HG02571 (cell line): ENCODE data around the gene NPIPB2.
"Not testable (repeated sequence)": the region's sequence is repeated elsewhere in the genome, so short reads cannot be mapped to it uniquely, and the experiment has no call there.

Experiments used
- ATAC-seq: cut with Tn5 transposase; IDR thresholded peaks from one replicate; pipeline ENCODE4 v1.9.1; 2021; ENCODE audit warnings: mild to moderate bottlenecking, moderate library complexity; ENCODE audit not compliant: unreplicated experiment

Gene NPIPB2

DNA sequence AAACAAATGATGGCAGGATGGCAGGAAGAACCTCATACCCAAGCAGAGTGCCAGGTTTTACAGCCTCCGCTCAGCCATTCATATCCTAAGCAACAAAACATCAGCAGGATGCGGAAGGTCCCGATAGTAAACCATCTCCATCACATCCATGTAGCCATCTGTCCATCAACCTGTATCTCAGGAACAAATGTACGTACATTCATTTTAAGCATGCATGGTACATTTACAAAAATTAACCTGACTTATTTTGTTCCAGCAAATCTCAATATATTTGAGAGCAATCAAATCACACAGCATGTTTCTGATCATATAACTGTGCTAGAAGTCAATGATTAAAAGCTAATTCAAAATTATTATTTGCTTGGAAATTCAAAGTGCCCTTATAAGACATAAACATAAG lies at the start of gene NPIPB2:
Gene NPIPB2, minus strand, starts transcription at position 101 of the 400 bp plus-strand sequence. Its CDS starts 0 bp downstream, at position 101.
- ATAC-seq = not testable (repeated sequence)

DNA sequence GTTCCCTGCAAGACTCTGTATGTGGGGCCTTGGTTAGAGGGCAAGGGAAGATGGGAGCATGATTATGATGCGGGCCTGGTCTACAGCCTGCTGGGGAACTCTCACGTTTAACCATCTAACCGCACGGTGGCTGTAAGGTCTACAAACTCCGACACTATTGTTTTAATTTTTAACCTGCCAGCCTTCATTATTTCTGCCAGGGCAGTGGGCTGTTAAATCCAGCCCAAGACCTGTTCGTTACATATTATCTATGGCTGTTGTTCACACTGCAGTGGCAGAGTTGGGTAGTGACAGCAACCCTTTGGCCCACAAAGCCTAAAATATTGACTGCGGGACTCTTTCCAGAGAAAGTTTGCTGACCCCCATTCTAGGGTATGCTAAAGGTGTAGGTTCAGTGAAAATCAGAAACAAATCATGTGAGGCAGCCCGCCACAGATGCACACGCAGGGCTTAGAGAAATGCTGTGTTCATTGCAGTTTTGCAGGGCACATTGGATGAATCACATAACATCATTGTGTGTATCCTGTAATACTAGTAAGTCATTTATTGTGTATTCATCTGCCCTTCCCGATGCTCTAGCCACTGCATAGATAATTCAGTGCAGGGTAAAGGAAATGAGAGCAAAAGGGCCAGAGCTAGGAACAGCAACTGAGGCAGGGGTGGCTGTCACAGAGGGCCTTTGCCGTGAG lies 49.0 kb upstream of the NPIPB2 start:
- no peak for ATAC-seq

DNA sequence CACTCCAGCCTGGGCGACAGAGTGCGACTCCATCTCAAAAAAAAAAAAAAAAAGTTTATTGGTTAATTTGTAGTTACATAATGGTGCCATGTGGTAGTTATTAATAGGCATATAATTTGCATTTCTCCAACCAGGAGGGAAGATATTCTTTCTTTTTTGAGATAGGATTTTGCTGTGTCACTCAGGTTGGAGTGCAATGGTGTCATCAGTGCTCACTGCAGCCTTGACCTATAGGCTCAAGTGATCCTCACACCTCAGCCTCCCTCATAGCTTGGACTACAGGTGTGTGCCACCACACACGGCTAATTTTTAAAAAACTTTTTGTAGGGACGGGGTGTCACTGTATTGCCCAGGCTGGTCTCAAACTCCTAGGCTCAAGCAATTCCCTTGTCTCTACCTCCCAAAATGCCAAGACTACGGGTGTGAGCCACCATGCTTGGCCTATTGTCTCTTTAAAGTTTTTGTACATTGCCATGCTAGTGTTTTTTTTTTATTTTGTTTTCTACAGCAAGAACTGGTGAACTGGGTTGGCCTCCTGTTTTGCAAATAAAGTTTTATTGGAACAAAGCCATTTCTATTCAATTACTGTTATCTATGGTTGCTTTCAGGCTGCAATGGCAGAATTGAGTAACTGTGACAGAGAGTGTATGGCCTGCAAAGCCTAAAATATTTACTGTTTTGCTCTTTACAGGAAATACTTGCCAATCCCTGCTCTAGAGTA lies 46.6 kb upstream of the NPIPB2 start:
- ATAC-seq = no peak

DNA sequence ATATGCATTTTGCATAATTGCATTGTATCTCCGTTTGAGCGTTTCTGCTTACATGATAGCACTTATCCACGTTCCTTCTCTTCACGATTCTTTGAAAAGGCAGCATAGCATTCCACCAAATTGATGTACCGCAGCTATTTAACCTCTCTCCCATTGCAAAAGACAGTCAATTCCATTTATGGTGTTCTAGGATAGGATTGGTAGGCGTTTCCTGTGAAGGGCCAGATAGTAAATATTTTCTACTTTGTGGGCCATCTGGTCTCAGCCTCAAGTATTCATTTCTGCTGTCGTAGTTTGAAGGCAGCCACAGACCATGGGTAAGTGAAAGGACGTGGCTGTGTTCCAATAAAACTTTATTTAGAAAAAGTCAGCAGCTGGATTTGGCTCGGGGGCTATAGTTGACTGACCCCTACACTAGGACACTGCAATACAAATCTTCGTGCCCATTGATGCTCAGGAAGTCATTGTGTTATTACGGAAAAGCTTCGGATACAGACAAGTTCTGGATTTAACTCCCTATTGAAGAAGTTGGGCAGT lies 44.7 kb upstream of the NPIPB2 start:
- ATAC-seq = no peak

DNA sequence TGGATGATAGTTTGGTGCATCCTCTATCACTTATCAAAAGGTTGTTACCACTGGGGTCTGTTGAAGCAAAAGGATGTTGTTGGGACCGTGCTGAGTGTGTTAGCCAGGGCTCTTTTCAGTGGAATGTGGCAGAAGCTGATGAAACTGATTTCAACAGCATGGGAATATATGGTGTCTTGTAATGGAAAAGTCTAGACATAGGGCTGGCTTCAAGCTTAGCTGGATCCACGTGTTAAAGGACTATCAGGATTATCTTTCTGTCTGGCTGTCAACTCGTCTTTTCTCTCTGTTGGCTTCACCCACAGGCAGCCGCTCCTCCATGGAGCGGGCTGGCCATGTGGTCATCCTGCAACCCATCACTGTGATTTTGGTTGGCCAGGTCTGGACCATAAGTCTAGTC lies 43.4 kb upstream of the NPIPB2 start:
- ATAC-seq = no peak

DNA sequence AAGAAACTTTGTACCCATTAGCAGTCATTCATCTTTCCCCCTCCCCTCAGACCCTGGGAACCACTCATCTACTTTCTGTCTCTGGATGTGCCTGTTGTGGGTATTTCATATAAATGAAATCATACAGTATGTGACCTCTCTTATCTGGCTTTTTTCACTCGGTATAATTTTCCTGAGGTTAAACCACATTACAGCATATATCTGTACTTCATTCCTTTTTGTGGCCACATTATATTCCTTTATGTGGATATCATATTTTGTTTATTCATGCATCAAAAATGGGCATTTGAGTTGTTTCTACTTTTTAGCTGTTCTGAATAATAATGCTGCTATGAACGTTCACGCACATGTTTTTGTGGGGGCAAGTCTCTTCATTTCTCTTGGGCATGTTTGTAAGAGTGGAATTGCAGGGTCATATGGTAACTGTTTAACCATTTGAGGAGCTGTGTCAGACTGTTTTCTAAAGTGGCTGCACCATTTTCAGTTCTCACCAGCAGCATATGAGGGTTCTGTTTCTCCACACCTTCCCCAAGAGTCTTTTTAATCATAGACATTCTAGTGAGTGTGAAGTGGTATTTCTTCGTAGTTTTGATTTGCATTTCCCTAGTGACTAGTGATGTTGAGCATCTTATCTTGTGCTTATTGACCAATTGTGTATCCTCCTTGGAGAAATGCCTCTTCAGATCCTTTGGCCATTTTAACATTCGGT lies 38.4 kb upstream of the NPIPB2 start:
- no peak for ATAC-seq

DNA sequence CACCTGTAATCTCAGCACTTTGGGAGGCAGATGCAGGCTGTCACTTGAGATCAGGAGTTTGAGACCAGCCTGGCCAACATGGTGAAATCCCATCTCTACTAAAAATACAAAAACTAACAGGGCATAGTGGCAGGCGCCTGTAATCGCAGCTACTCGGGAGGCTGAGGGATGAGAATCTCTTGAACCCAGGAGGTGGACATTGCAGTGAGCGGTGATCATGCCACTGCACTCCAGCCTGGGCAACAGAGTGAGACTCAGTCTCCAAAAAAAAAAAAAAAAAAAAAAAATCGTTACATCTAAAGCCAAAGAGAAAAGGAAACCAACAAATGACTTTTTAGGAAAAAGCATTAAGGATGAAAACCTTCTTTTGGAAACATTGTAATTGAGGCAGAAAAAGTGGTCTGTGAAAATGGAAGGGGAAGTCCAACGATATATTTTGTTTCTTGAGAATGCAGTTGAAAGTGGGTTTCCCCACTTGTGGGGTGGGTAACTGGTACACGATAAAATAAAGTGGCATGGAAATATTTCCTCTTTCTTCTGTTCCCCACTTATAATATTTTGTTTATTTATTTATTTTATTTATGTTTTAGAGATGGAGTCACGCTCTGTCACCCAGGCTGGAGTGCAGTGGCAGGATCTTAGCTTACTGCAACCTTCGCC lies 37.3 kb upstream of the NPIPB2 start:
- no peak for ATAC-seq

GRCh38 chr16:11978080-11978479 lies 36.2 kb upstream of the NPIPB2 start:
- no peak for ATAC-seq

DNA sequence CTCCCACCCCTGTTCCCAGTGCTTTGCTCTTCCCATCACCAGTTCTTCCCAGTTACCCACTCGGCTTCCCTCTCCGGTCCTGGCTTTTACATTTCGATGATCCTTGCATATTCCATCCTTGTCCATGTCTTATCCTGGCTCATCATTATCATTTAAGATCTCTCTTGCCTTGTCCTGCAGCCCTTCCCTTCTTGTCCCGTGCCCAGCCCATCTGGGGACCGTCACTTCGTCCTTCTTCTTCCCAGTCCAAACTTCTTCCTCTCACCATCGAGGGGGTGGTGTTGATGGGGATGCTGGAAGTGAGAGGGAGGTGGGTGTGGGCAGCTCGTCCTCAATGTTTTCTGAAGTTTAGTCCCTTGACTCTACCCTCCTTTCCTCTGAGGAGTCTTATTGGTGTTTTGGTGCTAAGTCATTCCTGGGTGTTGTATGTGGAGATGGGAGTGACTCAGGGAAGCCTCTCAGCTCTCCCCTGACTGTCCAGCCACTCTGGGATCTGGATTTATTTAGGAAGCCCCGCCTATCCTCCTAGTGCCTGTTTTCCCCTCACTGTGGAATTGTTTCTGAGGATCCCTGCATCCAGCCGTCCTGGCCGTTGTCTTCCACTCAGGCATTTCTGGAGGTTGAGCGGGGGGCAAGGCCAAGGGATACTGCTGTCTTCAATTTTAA lies 35.7 kb upstream of the NPIPB2 start:
- ATAC-seq = no peak

- no peak for ATAC-seq
Observed at GRCh38 chr16:11976850-11977375, 35.1 kb upstream of the NPIPB2 start.

DNA sequence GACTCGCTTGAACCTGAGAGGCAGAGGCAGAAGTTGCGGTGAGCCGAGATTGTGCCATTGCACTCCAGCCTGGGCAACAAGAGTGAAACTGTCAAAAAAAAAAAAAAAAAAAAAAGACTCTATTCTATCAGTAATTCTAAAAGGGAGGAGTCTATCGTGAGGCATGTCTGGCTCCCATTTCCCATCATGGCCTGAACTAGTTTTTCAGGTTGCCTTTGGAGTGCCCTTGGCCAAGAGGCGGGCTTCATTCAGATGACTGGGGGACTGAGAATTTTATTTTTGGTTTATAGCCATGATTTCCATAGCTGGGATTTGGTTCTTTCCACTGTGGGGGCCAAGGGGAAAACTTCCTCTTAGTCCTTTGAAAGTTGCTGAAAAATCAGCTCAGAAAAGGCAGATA lies 31.2 kb upstream of the NPIPB2 start:
- no peak for ATAC-seq

- no peak for ATAC-seq
Observed at GRCh38 chr16:11972128-11972527, 30.3 kb upstream of the NPIPB2 start.

DNA sequence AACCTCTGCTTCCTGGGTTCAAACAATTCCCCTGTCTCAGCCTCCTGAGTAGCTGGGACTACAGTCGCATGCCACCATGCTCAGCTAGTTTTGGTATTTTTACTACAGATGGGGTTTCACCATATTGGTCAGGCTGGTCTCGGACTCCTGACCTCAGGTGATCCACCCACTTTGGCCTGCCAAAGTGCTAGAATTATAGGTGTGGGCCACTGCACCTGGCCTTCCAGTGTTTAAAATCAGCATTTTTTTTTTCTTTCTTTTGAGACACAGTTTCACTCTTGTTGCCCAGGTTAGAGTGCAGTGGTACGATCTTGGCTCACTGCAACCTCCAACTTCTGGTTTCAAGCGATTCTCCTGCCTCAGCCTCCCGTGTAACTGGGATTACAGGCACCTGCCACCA lies 28.4 kb upstream of the NPIPB2 start:
- ATAC-seq = not testable (repeated sequence)

DNA sequence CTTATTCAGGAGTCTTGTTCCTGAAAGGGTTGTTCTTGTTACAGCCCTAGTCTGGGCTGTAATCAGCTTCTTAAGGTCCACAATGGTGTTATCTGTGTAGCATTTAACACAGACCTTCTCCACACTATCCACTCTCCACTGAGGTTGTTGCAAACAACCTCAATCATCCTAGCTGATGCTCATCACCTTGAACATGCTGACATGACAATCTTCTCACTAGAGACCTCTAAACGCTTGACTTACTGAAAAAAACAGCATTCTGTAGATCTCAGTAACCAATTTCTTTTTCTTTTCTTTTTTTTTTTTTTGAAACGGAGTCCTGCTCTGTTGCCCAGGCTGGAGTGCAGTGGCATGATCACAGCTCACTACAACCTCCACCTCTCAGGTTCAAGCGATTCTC lies 26.7 kb upstream of the NPIPB2 start:
- ATAC-seq = no peak

GRCh38 chr16:11967195-11967911 lies 25.5 kb upstream of the NPIPB2 start:
- ATAC-seq = no peak

- no peak for ATAC-seq
Observed at GRCh38 chr16:11966173-11966572, 24.3 kb upstream of the NPIPB2 start.

GRCh38 chr16:11964761-11965551 lies 23.1 kb upstream of the NPIPB2 start, which contains the start of gene TNFRSF17:
Gene TNFRSF17 (plus strand): TSS chr16:11965210. CDS start chr16:11965325, 115 bp downstream.
- ATAC-seq = peak; percentile 72

- ATAC-seq = no peak
Observed at GRCh38 chr16:11963706-11964105, 21.9 kb upstream of the NPIPB2 start.

- ATAC-seq = not testable (repeated sequence)
Observed at GRCh38 chr16:11962978-11963377, 21.1 kb upstream of the NPIPB2 start.
